ENCODE results near the gene TRMT61A.

Gene TRMT61A

GRCh38 chr14:103569408-103569807 is 40.4 kb downstream of the TRMT61A start:
- DNase-seq, result no peak

DNA sequence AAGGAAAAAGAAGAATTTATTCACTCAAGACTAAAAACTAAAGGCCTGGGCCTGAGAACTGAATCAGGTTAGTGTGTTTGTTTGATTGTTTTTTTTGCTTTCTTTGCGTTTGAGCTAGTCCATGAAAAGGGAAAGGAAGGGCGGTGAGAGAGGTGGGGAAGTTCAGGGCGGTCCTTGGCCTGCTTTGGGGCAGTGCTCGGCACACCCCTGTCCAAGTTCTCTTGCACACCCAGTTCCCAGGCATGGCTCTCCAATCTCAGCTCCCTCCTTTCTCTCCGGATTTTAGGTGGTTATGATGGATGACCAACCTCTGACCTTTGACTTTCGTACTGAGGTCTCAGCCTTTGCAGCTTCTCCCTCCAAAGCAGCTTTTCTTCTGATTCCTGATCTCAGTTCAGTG is 45.1 kb downstream of the TRMT61A start:
- DNase-seq, result no peak

DNA sequence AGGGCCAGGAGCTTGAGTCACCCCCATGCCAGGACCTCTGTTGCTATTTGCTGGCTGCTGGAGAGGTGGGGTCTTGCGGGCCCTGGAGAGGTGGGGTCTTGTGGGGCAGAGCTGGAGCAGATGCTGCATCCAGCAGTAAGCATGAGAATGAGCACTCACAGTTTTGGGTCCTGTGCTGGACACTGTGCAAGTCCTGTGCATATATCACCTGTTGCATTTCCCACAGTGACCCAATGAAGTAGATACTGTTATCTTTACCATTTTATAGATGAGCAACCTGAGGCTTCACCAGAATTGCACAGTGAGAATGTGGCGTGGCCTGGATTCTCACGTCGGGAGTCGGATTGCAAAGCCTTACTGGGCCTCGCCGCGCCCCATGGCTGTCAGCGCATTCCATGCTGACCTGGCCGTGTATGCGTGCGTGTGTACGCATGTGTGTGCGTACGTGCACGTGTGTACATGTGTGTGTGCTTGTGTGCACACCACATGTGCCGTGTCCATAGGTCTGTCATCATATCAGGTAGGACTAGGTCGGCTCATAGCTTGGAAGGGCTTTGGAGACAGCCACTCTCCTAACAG is 45.8 kb downstream of the TRMT61A start:
- DNase-seq, result no peak

DNA sequence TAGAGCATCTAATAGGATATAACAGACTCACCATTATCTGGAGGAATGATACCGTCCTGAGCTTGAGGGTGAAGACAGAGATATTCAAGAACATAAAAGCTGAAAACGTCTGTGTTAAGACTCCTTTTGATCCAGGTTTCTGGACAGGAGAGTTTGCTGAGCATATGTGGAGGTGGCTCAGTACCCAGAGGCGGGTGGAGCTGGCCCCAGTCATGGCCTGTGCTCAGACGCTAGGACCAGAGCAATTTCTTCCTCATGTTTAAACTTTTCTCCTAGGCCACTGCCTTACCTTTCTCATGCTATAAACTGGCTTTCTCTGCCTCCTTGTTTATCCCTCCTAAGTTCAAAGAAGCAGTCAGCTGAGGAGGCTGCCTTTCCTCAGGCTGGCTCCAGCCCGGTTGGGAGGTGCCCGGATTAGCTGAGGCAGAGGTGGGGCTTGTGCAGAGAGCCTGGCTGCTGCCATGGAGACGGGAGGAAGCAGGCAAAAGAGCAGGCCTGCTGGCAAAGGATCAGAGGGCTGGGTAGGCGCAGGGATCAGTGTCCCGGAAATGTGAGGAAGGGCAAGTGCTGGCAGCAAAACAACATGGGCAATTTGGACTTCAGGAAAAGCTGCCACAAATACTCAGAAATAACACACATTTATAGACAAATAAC is 47.5 kb downstream of the TRMT61A start:
- peak; percentile 76 for DNase-seq

- no peak for DNase-seq
Observed at GRCh38 chr14:103578401-103579075, 49.5 kb downstream of the TRMT61A start.

GRCh38 chr14:103581206-103581605 is 52.2 kb downstream of the TRMT61A start:
- no peak for DNase-seq

GRCh38 chr14:103581954-103582703 is 53.1 kb downstream of the TRMT61A start:
- no peak for DNase-seq

DNA sequence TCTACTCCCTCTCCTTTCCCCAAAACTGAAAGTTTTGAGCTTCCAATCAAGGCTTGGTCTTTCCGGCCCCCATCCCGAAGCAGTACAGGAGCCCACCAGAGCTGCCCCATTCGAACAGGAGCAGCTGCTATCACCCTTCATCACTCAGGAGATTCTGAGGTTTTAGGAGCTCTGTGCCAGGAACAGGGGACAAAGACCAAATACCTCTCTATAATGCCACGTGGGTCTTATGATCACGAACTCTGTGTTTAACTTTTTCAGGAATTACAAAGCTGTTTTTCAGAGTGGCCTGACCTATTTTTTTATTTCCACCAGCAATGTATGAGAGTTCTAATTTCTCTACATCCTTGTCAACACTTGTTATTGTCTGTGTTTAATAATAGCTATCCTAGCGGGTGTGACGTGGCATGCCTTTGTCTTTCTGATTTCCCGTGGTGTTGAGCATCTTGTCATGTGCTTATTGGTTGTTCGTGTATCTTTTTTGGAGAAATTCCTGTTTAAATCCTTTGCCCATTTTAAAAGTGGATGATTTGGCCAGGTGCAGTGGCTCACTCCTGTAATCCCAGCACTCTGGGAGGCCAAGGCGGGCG is 55.4 kb downstream of the TRMT61A start:
- DNase-seq, result no peak

All from EL (cell line).